H9 (cell line): Measurements from ENCODE around the gene NPRL2. TPM values are rescaled to one million over a fixed set of nuclear protein-coding genes. Genes with fewer than 3 reads are reported as not detected.

Experiments used
- DNase-seq: peaks from one replicate; pipeline ENCODE4 v3.0.0-alpha.2; 2017
- H2AFZ ChIP-seq: one replicate; pipeline ENCODE4 v1.6.1; 2013; ENCODE audit warnings: mild to moderate bottlenecking, low read length, control low read depth, moderate library complexity
- H2AK5ac ChIP-seq: 2 replicates; pipeline ENCODE4 v1.6.1; 2013; ENCODE audit warnings: low read length, control low read depth, mixed read lengths; ENCODE audit not compliant: insufficient read length
- H2BK120ac ChIP-seq: one replicate; pipeline ENCODE4 v1.6.1; 2013; ENCODE audit warnings: low read depth, mild to moderate bottlenecking, low read length, control low read depth, inconsistent platforms; ENCODE audit not compliant: poor library complexity, severe bottlenecking
- H2BK12ac ChIP-seq: 2 replicates; pipeline ENCODE4 v1.6.1; 2013; ENCODE audit warnings: low read length, control low read depth, mixed read lengths, low read depth; ENCODE audit not compliant: insufficient read length
- H2BK15ac ChIP-seq: 2 replicates; pipeline ENCODE4 v1.6.1; 2013; ENCODE audit warnings: low read depth, low read length, control low read depth
- H2BK20ac ChIP-seq: one replicate; pipeline ENCODE4 v1.6.1; 2013; ENCODE audit warnings: low read depth, mild to moderate bottlenecking, low read length, control low read depth, inconsistent platforms; ENCODE audit not compliant: poor library complexity, severe bottlenecking
- H2BK5ac ChIP-seq: 2 replicates; pipeline ENCODE4 v1.6.1; 2013; ENCODE audit warnings: low read length, control low read depth, mixed read lengths; ENCODE audit not compliant: insufficient read length
- H3K14ac ChIP-seq: 2 replicates; pipeline ENCODE4 v1.6.1; 2013; ENCODE audit warnings: low read length, control low read depth; ENCODE audit not compliant: insufficient read depth
- H3K18ac ChIP-seq: 2 replicates; pipeline ENCODE4 v1.6.1; 2013; ENCODE audit warnings: low read depth, mild to moderate bottlenecking, mixed read lengths, low read length, control low read depth; ENCODE audit not compliant: insufficient read length
- H3K23ac ChIP-seq: 2 replicates; pipeline ENCODE4 v1.6.1; 2013; ENCODE audit warnings: low read length, control low read depth, mixed read lengths, low read depth; ENCODE audit not compliant: insufficient read length
- H3K23me2 ChIP-seq: 2 replicates; pipeline ENCODE4 v1.6.1; 2013; ENCODE audit warnings: low read depth, mild to moderate bottlenecking, mixed read lengths, low read length, control low read depth; ENCODE audit not compliant: insufficient read length, poor library complexity, severe bottlenecking
- H3K27ac ChIP-seq: 2 replicates; pipeline ENCODE4 v1.5.1; 2013; ENCODE audit warnings: low read length, control low read depth, mixed read lengths, low read depth; ENCODE audit not compliant: insufficient read length
- H3K27me3 ChIP-seq: 2 replicates; pipeline ENCODE4 v1.6.1; 2013; ENCODE audit warnings: low read length, control low read depth, inconsistent platforms; ENCODE audit not compliant: insufficient read depth
- H3K4ac ChIP-seq: 2 replicates; pipeline ENCODE4 v1.6.1; 2013; ENCODE audit warnings: low read depth, mild to moderate bottlenecking, control low read depth, inconsistent platforms, low read length, moderate library complexity
- H3K4me1 ChIP-seq: 2 replicates; pipeline ENCODE4 v1.6.1; 2013; ENCODE audit warnings: low read length, control low read depth, inconsistent platforms; ENCODE audit not compliant: insufficient read depth
- H3K4me2 ChIP-seq: 2 replicates; pipeline ENCODE4 v1.6.1; 2013; ENCODE audit warnings: low read length, control low read depth, mixed read lengths; ENCODE audit not compliant: insufficient read length, insufficient read depth
- H3K56ac ChIP-seq: 2 replicates; pipeline ENCODE4 v1.6.1; 2013; ENCODE audit warnings: low read depth, mild to moderate bottlenecking, mixed read lengths, low read length, control low read depth; ENCODE audit not compliant: insufficient read length
- H3K79me1 ChIP-seq: 2 replicates; pipeline ENCODE4 v1.6.1; 2013; ENCODE audit warnings: low read depth, mild to moderate bottlenecking, moderate library complexity, low read length, control low read depth, inconsistent platforms; ENCODE audit not compliant: insufficient read depth, poor library complexity, severe bottlenecking
- H3K79me2 ChIP-seq: 2 replicates; pipeline ENCODE4 v1.6.1; 2013; ENCODE audit warnings: low read length, control low read depth, inconsistent platforms; ENCODE audit not compliant: insufficient read depth
- H3K9ac ChIP-seq: 2 replicates; pipeline ENCODE4 v1.6.1; 2013; ENCODE audit warnings: low read length, control low read depth, mixed read lengths; ENCODE audit not compliant: insufficient read length; ENCODE audit errors: extremely low read depth
- H3K9me3 ChIP-seq: one replicate; pipeline ENCODE4 v1.6.1; 2013; ENCODE audit warnings: low read depth, low read length, inconsistent platforms; ENCODE audit not compliant: control insufficient read depth
- H3T11ph ChIP-seq: one replicate; pipeline ENCODE4 v1.6.1; 2013; ENCODE audit warnings: mild to moderate bottlenecking, low read length, control low read depth, inconsistent platforms
- H4K20me1 ChIP-seq: one replicate; pipeline ENCODE4 v1.6.1; 2013; ENCODE audit not compliant: control insufficient read depth, insufficient read length, insufficient read depth
- H4K5ac ChIP-seq: 2 replicates; pipeline ENCODE4 v1.6.1; 2013; ENCODE audit warnings: low read depth, mild to moderate bottlenecking, mixed read lengths, low read length, control low read depth; ENCODE audit not compliant: insufficient read length
- H4K8ac ChIP-seq: replicated peaks from 2 replicates; pipeline ENCODE4 v1.6.1; 2013; ENCODE audit warnings: low read length, control low read depth, mixed read lengths, low read depth; ENCODE audit not compliant: insufficient read length
- H4K91ac ChIP-seq: 2 replicates; pipeline ENCODE4 v1.6.1; 2013; ENCODE audit warnings: low read depth, mild to moderate bottlenecking, moderate library complexity, mixed read lengths, low read length, control low read depth; ENCODE audit not compliant: insufficient read length
- H3K27ac Mint-ChIP-seq, 3 experiments: 2 replicates in 2 of 3; 3 replicates in 1 of 3; pipeline ENCODE4 v1.8.0; 2020 to 2021; ENCODE audit warnings: mixed read lengths in 3 of 3, mild to moderate bottlenecking in 1 of 3, moderate library complexity in 1 of 3
- H3K27me3 Mint-ChIP-seq: 2 replicates; pipeline ENCODE4 v1.8.0; 2021; ENCODE audit warnings: low read depth, mild to moderate bottlenecking, moderate library complexity, mixed read lengths
- H3K36me3 Mint-ChIP-seq, 3 experiments: 2 replicates in 2 of 3; 3 replicates in 1 of 3; pipeline ENCODE4 v1.8.0; 2020 to 2021; ENCODE audit warnings: low read depth in 3 of 3, mixed read lengths in 3 of 3; ENCODE audit not compliant: insufficient read depth in 1 of 3
- H3K4me1 Mint-ChIP-seq, 2 experiments: 2 replicates each; pipeline ENCODE4 v1.8.0; 2020; ENCODE audit warnings: mixed read lengths in 2 of 2
- H3K4me3 Mint-ChIP-seq, 2 experiments: 2 replicates in 1 of 2; 3 replicates in 1 of 2; pipeline ENCODE4 v1.8.0; 2020 to 2021; ENCODE audit warnings: mild to moderate bottlenecking in 2 of 2, mixed read lengths in 2 of 2, moderate library complexity in 1 of 2
- H3K9me3 Mint-ChIP-seq, 2 experiments: 2 replicates in 1 of 2; 3 replicates in 1 of 2; pipeline ENCODE4 v1.8.0; 2020; ENCODE audit warnings: mild to moderate bottlenecking in 2 of 2, mixed read lengths in 2 of 2, moderate library complexity in 1 of 2
- WGBS: extraction: QIAGEN DNeasy Blood & Tissue Kit; methylation state at CpG from one replicate; pipeline ENCODE4 v1.1.7; 2013; ENCODE audit warnings: missing lambda C conversion rate, low lambda C conversion rate, mixed read lengths; ENCODE audit not compliant: insufficient read length; ENCODE audit errors: extremely low coverage; 5-methylcytosine and 5-hydroxymethylcytosine counted together
- total RNA-seq: library from RNA; stranded (reverse); gene quantifications from 2 replicates; pipeline ENCODE4 v1.2.1, GENCODE V29; 2021
- TF ChIP-seq, protein P1 (sequence below): fragments of 200-600 bp; sonication (generic); conservative IDR thresholded peaks from 3 replicates; pipeline ENCODE4 v1.8.0; 2021; ENCODE audit warnings: antibody characterized with exemption, mild to moderate bottlenecking

Gene NPRL2
- total RNA-seq, 1 experiment from 2014 or later, result 23.4 TPM

DNA sequence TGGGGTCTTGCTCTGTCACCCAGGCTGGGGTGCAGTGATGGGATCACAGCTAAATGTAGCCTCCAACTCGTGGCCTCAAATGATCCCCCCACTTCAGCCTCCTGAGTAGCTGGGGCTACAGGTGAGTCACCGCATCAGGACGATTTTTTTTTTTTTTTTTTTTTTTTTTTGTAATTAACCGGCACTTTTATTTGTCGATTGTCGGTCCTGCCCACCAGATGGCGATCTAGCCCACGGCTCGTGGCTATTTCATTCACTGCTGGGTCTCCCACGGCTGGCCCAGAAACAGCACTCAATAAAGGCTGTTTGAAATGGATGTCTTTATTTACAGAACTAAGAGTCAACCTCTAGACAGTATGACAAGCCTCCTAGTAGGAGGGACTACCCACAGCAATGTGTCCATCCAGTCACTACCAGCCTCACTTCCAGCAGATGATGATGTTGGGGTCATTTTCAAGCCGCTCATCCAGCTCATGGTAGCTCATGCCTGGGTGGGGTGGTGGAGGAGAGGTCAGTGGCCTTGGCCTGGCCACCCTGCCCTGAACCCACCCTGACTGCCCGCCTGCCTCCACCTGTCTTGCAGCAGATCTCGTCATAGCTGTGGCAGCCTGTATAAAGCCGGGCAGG, 3.3 kb downstream of the NPRL2 start:
- Histone ChIP-seq H2BK5ac (no peak overlapping the region), H3K4me1 (no peaks in the 10 kb centered on the region; the same call in 1 of the 2 replicates), H3K27ac (no peak overlapping the region), H3K23ac (no peak overlapping the region), H4K5ac (no peak overlapping the region), H2AFZ (no peak overlapping the region), H3K9ac (no peak overlapping the region), H3K9me3 (no peaks in the 10 kb centered on the region), H3K79me1 (no peaks in the 10 kb centered on the region), H2BK15ac (no peak overlapping the region), H3K18ac (no peak overlapping the region), H3K4me2 (no peak overlapping the region), H3K23me2 (peaks cover 19% of the 10 kb centered on the region), H3K27me3 (peaks cover 6% of the 10 kb centered on the region; the same call in 1 of the 2 replicates), H3T11ph (no peak overlapping the region), H2AK5ac (no peak overlapping the region), H3K4ac (no peak overlapping the region), H2BK12ac (no peak overlapping the region), H2BK120ac (no peak overlapping the region), H4K20me1 (no peaks in the 10 kb centered on the region), H3K14ac (no peak overlapping the region), H4K91ac (no peak overlapping the region), H4K8ac (no peak overlapping the region), H2BK20ac (no peak overlapping the region), H3K79me2 (no peaks in the 10 kb centered on the region), H3K56ac (no peak overlapping the region)
- TF ChIP-seq, protein P1, sequence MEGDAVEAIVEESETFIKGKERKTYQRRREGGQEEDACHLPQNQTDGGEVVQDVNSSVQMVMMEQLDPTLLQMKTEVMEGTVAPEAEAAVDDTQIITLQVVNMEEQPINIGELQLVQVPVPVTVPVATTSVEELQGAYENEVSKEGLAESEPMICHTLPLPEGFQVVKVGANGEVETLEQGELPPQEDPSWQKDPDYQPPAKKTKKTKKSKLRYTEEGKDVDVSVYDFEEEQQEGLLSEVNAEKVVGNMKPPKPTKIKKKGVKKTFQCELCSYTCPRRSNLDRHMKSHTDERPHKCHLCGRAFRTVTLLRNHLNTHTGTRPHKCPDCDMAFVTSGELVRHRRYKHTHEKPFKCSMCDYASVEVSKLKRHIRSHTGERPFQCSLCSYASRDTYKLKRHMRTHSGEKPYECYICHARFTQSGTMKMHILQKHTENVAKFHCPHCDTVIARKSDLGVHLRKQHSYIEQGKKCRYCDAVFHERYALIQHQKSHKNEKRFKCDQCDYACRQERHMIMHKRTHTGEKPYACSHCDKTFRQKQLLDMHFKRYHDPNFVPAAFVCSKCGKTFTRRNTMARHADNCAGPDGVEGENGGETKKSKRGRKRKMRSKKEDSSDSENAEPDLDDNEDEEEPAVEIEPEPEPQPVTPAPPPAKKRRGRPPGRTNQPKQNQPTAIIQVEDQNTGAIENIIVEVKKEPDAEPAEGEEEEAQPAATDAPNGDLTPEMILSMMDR, result peak; percentile 71
- Mint-ChIP-seq H3K4me1 (peaks cover 18 to 19% of the 10 kb centered on the region in 2 experiments), H3K9me3 (no peaks in the 10 kb centered on the region), H3K27ac (no peak overlapping the region; a peak in 1 of 7 replicates), H3K36me3 (peaks cover 6 to 15% (median 7%) of the 10 kb centered on the region in 3 experiments; a peak in 6 of 7 replicates), H3K4me3 (peak overlapping the region in 1 of 2 experiments; percentile 14; a peak in 1 of 5 replicates), H3K27me3 (peaks cover 38% of the 10 kb centered on the region)
- peak; percentile 60 for DNase-seq
- WGBS, result no CpG with 5 or more reads among the region's 14 CpGs
